ENCODE data around the gene COG3.

Gene COG3

GRCh38 chr13:45508776-45509175 lies 44.0 kb downstream of the COG3 start:
- no peak for DNase-seq

GRCh38 chr13:45510672-45511071 lies 45.9 kb downstream of the COG3 start:
- no peak for DNase-seq

GRCh38 chr13:45511310-45512097 lies 46.8 kb downstream of the COG3 start:
- peak; percentile 70 for DNase-seq

GRCh38 chr13:45512098-45512496 lies 47.4 kb downstream of the COG3 start:
- no peak for DNase-seq

- no peak for DNase-seq
Observed at GRCh38 chr13:45516757-45517156, 52.0 kb downstream of the COG3 start.

- DNase-seq = no peak
Observed at GRCh38 chr13:45518525-45519245, 53.9 kb downstream of the COG3 start.

GRCh38 chr13:45519493-45519892 lies 54.8 kb downstream of the COG3 start:
- DNase-seq = no peak

GRCh38 chr13:45521297-45521696 lies 56.6 kb downstream of the COG3 start:
- peak; percentile 84 for DNase-seq

- peak; percentile 52 for DNase-seq
Observed at GRCh38 chr13:45522571-45522970, 57.8 kb downstream of the COG3 start.

GRCh38 chr13:45527699-45528462 lies 63.1 kb downstream of the COG3 start:
- no peak for DNase-seq

GRCh38 chr13:45529758-45530157 lies 65.0 kb downstream of the COG3 start:
- no peak for DNase-seq

GRCh38 chr13:45534604-45535003 lies 69.9 kb downstream of the COG3 start:
- DNase-seq = no peak

- DNase-seq = no peak
Observed at GRCh38 chr13:45536224-45536623, 71.5 kb downstream of the COG3 start.

GRCh38 chr13:45537516-45537915 lies 72.8 kb downstream of the COG3 start:
- peak; percentile 6 for DNase-seq

- no peak for DNase-seq
Observed at GRCh38 chr13:45538382-45538781, 73.6 kb downstream of the COG3 start.

- no peak for DNase-seq
Observed at GRCh38 chr13:45540195-45540594, 75.5 kb downstream of the COG3 start.

GRCh38 chr13:45540864-45541263 lies 76.1 kb downstream of the COG3 start:
- DNase-seq = no peak

GRCh38 chr13:45541806-45542205 lies 77.1 kb downstream of the COG3 start:
- no peak for DNase-seq

- DNase-seq = no peak
Observed at GRCh38 chr13:45542391-45542790, 77.7 kb downstream of the COG3 start.

GRCh38 chr13:45542878-45543277 lies 78.1 kb downstream of the COG3 start:
- DNase-seq = no peak

GRCh38 chr13:45544520-45544919 lies 79.8 kb downstream of the COG3 start:
- DNase-seq = no peak

GRCh38 chr13:45545686-45546409 lies 81.1 kb downstream of the COG3 start:
- DNase-seq = no peak

- DNase-seq = no peak
Observed at GRCh38 chr13:45546410-45546765, 81.6 kb downstream of the COG3 start.
